Panc1 (cell line): Measurements from ENCODE around the gene TRAF7. TPM values are rescaled to one million over a fixed set of nuclear protein-coding genes. Genes with fewer than 3 reads are reported as not detected.

ENCODE experiments used
- ATAC-seq: fragments of 200-7000 bp; cut with Tn5 transposase; 2 replicates; pipeline ENCODE4 v1.9.1; 2020; ENCODE audit warnings: mild to moderate bottlenecking, moderate library complexity
- BruUV-seq: library from RNA; stranded (reverse); fragments of 400-500 nt; replicated peaks from 2 replicates; lab custom pipeline; 2021; lab: Mats Ljungman, UMichigan
- CTCF ChIA-PET: fragments of 300-600 bp; sonication (Branson Sonifier 250); formaldehyde crosslinking; loops from one replicate; lab custom pipeline; 2022; ENCODE audit warnings: antibody characterized with exemption; lab: Charles Lee
- POLR2A ChIA-PET: fragments of 300-600 bp; sonication (Branson Sonifier 250); formaldehyde crosslinking; loops from one replicate; lab custom pipeline; 2022; ENCODE audit warnings: antibody characterized with exemption; lab: Charles Lee
- DNase-seq: peaks from one replicate; pipeline ENCODE4 v3.0.0-alpha.2; 2010; ENCODE audit warnings: low read depth, low spot score
- H3K27ac ChIP-seq: 2 replicates; pipeline ENCODE4 v1.5.1; 2011; ENCODE audit warnings: mild to moderate bottlenecking, low read length, inconsistent platforms
- H3K27me3 ChIP-seq: fragments of 200-500 bp; sonication (Bioruptor generic); 2 replicates; pipeline ENCODE4 v1.6.0; 2014; ENCODE audit warnings: low read length, inconsistent platforms; ENCODE audit not compliant: control insufficient read depth, insufficient read depth
- H3K36me3 ChIP-seq: fragments of 200-500 bp; sonication (Bioruptor generic); 2 replicates; pipeline ENCODE4 v1.5.1; 2014; ENCODE audit warnings: inconsistent platforms, mild to moderate bottlenecking, low read length, moderate library complexity; ENCODE audit not compliant: control insufficient read depth, insufficient read depth
- H3K4me1 ChIP-seq: 2 replicates; pipeline ENCODE4 v1.5.1; 2011; ENCODE audit warnings: inconsistent platforms, mild to moderate bottlenecking, low read length, moderate library complexity; ENCODE audit not compliant: control insufficient read depth, insufficient read depth
- H3K4me3 ChIP-seq, 2 experiments: 2 replicates each; pipeline ENCODE4 v1.5.1; 2011 to 2012; ENCODE audit warnings: low read depth in 2 of 2, low read length in 2 of 2, mild to moderate bottlenecking in 2 of 2, inconsistent platforms in 1 of 2, moderate library complexity in 1 of 2
- H3K9me3 ChIP-seq: fragments of 200-500 bp; sonication (Bioruptor generic); 2 replicates; pipeline ENCODE4 v1.5.1; 2014; ENCODE audit warnings: low read depth, mild to moderate bottlenecking, inconsistent platforms, low read length, moderate library complexity; ENCODE audit not compliant: control insufficient read depth, insufficient read depth
- CTCF ChIP-seq: fragments of 450-650 bp; IDR thresholded peaks from 2 replicates; pipeline ENCODE4 v1.5.1; 2017; ENCODE audit warnings: mild to moderate bottlenecking
- POLR2AphosphoS5 ChIP-seq: IDR thresholded peaks from 2 replicates; pipeline ENCODE4 v1.6.1; 2012; ENCODE audit warnings: mild to moderate bottlenecking, low read depth, low read length, moderate library complexity
- REST ChIP-seq, 2 experiments: IDR thresholded peaks; 2 replicates each; pipeline ENCODE4 v1.6.1; 2011 to 2012; ENCODE audit warnings: low read depth in 2 of 2, control low read depth in 1 of 2, low read length in 1 of 2, mild to moderate bottlenecking in 1 of 2, moderate library complexity in 1 of 2; ENCODE audit not compliant: insufficient read depth in 1 of 2
- SIN3A ChIP-seq: IDR thresholded peaks from 2 replicates; pipeline ENCODE4 v1.6.1; 2012; ENCODE audit warnings: low read depth, mild to moderate bottlenecking, low read length, moderate library complexity, borderline replicate concordance; ENCODE audit not compliant: insufficient read depth
- TCF7L2 ChIP-seq: IDR thresholded peaks from 2 replicates; pipeline ENCODE4 v1.6.1; 2011; ENCODE audit warnings: mild to moderate bottlenecking, low read depth, low read length, inconsistent platforms
- in situ Hi-C: cut with HindIII; loops from 2 replicates; pipeline ENCODE4 v1.10.0; 2016; ENCODE audit warnings: low sequenced_read_pairs, low pct_unique_long_range_greater_than_20kb
- intact Hi-C: fragments of 100-400 bp; cut with micrococcal nuclease; formaldehyde crosslinking; loops from one replicate; pipeline ENCODE4 v1.10.0; 2022; ENCODE audit not compliant: unreplicated experiment
- total RNA-seq: library from RNA; stranded (reverse); gene quantifications from one replicate; pipeline ENCODE4 v1.2.1, GENCODE V29; 2021; ENCODE audit not compliant: unreplicated experiment

Gene TRAF7
- total RNA-seq, 1 experiment from 2014 or later = 108 TPM

- intact Hi-C loops = no loop called here
- TF ChIP-seq POLR2AphosphoS5 (no peak), REST (IDR thresholded peaks at IDR 0.05; ENCODE audit: insufficient read depth in 1 of 2, low read depth in 2 of 2, low read length in 1 of 2) (no peak), SIN3A (no peak), TCF7L2 (no peak), CTCF (no peak)
- ChIA-PET CTCF (no interaction called here), POLR2A (no interaction called here)
- peaks cover 34% of the 10 kb centered on the region for H3K4me1 ChIP-seq
- no TSS peak for BruUV-seq
- no peak overlapping the region; the same call in 1 of the 2 replicates for H3K27ac ChIP-seq
- H3K9me3 ChIP-seq = no peaks in the 10 kb centered on the region
- DNase-seq = no peak
- ATAC-seq = no peak
- no peak overlapping the region for H3K4me3 ChIP-seq
- H3K27me3 ChIP-seq = no peaks in the 10 kb centered on the region
- H3K36me3 ChIP-seq = no peaks in the 10 kb centered on the region; the same call in 1 of the 2 replicates
- in situ Hi-C loops = no loop called here
These were observed 5.5 kb downstream of the TRAF7 start for GRCh38 chr16:2160915-2161551.

GRCh38 chr16:2161911-2162310 is 6.3 kb downstream of the TRAF7 start:
- CTCF ChIA-PET = no interaction called here
- POLR2A ChIA-PET = no interaction called here
- H3K9me3 ChIP-seq = no peaks in the 10 kb centered on the region
- no peak for TF ChIP-seq POLR2AphosphoS5
- no peak for TF ChIP-seq REST (IDR thresholded peaks at IDR 0.05; ENCODE audit: insufficient read depth in 1 of 2, low read depth in 2 of 2, low read length in 1 of 2)
- TF ChIP-seq TCF7L2 = no peak
- TF ChIP-seq CTCF = no peak
- no peak for TF ChIP-seq SIN3A
- H3K36me3 ChIP-seq = peaks cover 3% of the 10 kb centered on the region; the same call in 1 of the 2 replicates
- no TSS peak for BruUV-seq
- peaks cover 32% of the 10 kb centered on the region for H3K4me1 ChIP-seq
- in situ Hi-C loops (no loop called here), intact Hi-C loops (no loop called here)
- H3K27ac ChIP-seq = no peak overlapping the region
- ATAC-seq = no peak
- DNase-seq = no peak
- H3K27me3 ChIP-seq = no peaks in the 10 kb centered on the region
- H3K4me3 ChIP-seq = no peak overlapping the region
